OCI-LY3 (cell line): Measurements from ENCODE around the gene ACAN.
A peak's percentile ranks its signal among the peaks of the same experiment; 100 is the strongest.
"Not testable (repeated sequence)": the region's sequence is repeated elsewhere in the genome, so short reads cannot be mapped to it uniquely, and the experiment has no call there.

Experiments used
- H2AFZ ChIP-seq: fragments of 200-600, 300-600 bp; shearing (Covaris generic); 2 replicates; pipeline ENCODE4 v1.6.0; 2014; ENCODE audit warnings: antibody characterized with exemption, low read depth, low read length
- H3K27ac ChIP-seq: fragments of 200-600, 300-600 bp; sonication (generic); 2 replicates; pipeline ENCODE4 v1.5.1; 2014; ENCODE audit warnings: mild to moderate bottlenecking, low read length, moderate library complexity, mixed read lengths
- H3K27me3 ChIP-seq: fragments of 200-600, 300-600 bp; sonication (generic); 2 replicates; pipeline ENCODE4 v1.6.1; 2014; ENCODE audit warnings: low read depth, low read length, mixed read lengths
- H3K36me3 ChIP-seq: fragments of 200-600, 300-600 bp; sonication (generic); replicated peaks from 2 replicates; pipeline ENCODE3; 2014; ENCODE audit warnings: low read depth, low read length, mixed read lengths
- H3K4me1 ChIP-seq: fragments of 300-600, 200-600 bp; sonication (generic); 2 replicates; pipeline ENCODE4 v1.6.1; 2014; ENCODE audit warnings: low read length, mixed read lengths
- H3K4me2 ChIP-seq: fragments of 200-600, 300-600 bp; sonication (generic); 2 replicates; pipeline ENCODE4 v1.6.1; 2014; ENCODE audit warnings: low read length, mixed read lengths
- H3K4me3 ChIP-seq: fragments of 300-600, 200-600 bp; sonication (generic); 2 replicates; pipeline ENCODE4 v1.5.1; 2014; ENCODE audit warnings: antibody characterized with exemption, mild to moderate bottlenecking, low read length, moderate library complexity
- H3K79me2 ChIP-seq: fragments of 300-600, 200-600 bp; shearing (Covaris generic); 2 replicates; pipeline ENCODE4 v1.6.1; 2014; ENCODE audit warnings: mild to moderate bottlenecking, low read length, mixed read lengths
- H3K9ac ChIP-seq: fragments of 300-600, 200-600 bp; shearing (Covaris generic); 2 replicates; pipeline ENCODE4 v1.6.0; 2014; ENCODE audit warnings: mild to moderate bottlenecking, low read length, moderate library complexity
- H3K9me3 ChIP-seq: fragments of 200-600, 300-600 bp; shearing (Covaris generic); 2 replicates; pipeline ENCODE4 v1.6.1; 2014; ENCODE audit warnings: low read length, mixed read lengths; ENCODE audit not compliant: insufficient read depth
- H4K20me1 ChIP-seq: fragments of 200-600, 300-600 bp; sonication (generic); 2 replicates; pipeline ENCODE4 v1.6.1; 2016; ENCODE audit warnings: low read length, mixed read lengths; ENCODE audit not compliant: insufficient read depth
- CTCF ChIP-seq: fragments of 200-600, 300-600 bp; sonication (generic); IDR thresholded peaks from 2 replicates; pipeline ENCODE4 v1.5.1; 2014; ENCODE audit warnings: antibody characterized with exemption, low read length, low read depth
- EZH2phosphoT487 ChIP-seq: fragments of 200-600 bp; shearing (Covaris generic); IDR thresholded peaks from 2 replicates; pipeline ENCODE4 v1.6.1; 2018; ENCODE audit warnings: antibody characterized with exemption, mixed run types, low read depth

ACAN gene

GRCh38 chr15:88918738-88919137 lies 115.5 kb downstream of the ACAN start:
- Histone ChIP-seq H3K9me3 (no peaks in the 10 kb centered on the region), H4K20me1 (no peaks in the 10 kb centered on the region), H2AFZ (no peak overlapping the region), H3K4me2 (peak overlapping the region; percentile 70), H3K36me3 (no peaks in the 10 kb centered on the region), H3K79me2 (no peaks in the 10 kb centered on the region), H3K27me3 (peaks cover 15% of the 10 kb centered on the region), H3K4me1 (peaks cover 36% of the 10 kb centered on the region), H3K27ac (no peak overlapping the region), H3K9ac (no peak overlapping the region), H3K4me3 (peak overlapping the region; percentile 16)
- TF ChIP-seq CTCF (no peak), EZH2phosphoT487 (no peak)

DNA sequence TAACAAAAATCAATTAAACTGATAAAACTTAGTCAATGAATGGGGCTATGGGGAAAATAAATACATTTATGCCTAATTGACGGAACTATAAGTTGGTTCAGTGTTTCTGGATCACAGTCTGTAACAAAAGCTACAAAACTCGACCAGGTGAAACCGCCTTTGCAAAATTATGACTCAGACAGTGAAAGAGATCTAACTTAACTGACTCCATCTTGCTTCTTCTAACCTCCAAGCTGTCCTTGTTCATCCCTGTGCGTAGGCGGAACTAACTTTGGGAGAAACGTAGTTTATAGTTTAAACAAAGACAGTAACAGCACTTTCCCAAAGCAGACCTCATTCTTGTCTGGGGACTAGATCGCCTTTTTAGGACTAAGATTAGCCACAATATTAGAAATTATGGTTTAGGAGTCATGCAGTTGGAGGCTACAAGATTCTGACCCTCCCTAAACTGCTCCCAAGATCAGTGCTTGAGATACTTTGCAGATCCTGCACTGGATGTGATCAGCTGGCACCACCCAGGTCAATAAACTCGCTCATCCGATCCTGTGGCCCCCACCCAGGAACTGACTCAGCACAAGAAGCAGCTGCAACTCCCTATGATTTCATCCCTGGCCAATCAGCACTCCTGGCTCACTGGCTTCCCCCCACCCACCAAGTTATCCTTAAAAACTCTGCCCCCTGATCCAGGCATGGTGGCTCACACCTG lies 117.1 kb downstream of the ACAN start:
- Histone ChIP-seq H3K4me1 (peaks cover 36% of the 10 kb centered on the region), H2AFZ (peak overlapping the region; percentile 2; the same call in 1 of the 2 replicates), H3K4me2 (peak overlapping the region; percentile 70), H3K36me3 (no peaks in the 10 kb centered on the region), H3K79me2 (no peaks in the 10 kb centered on the region), H3K27me3 (peaks cover 15% of the 10 kb centered on the region), H4K20me1 (no peaks in the 10 kb centered on the region), H3K9me3 (no peaks in the 10 kb centered on the region), H3K9ac (peak overlapping the region; percentile 29; the same call in 1 of the 2 replicates), H3K27ac (peak overlapping the region; percentile 12; the same call in 1 of the 2 replicates), H3K4me3 (peak overlapping the region; percentile 52)
- TF ChIP-seq EZH2phosphoT487, result no peak
- TF ChIP-seq CTCF, result no peak

DNA sequence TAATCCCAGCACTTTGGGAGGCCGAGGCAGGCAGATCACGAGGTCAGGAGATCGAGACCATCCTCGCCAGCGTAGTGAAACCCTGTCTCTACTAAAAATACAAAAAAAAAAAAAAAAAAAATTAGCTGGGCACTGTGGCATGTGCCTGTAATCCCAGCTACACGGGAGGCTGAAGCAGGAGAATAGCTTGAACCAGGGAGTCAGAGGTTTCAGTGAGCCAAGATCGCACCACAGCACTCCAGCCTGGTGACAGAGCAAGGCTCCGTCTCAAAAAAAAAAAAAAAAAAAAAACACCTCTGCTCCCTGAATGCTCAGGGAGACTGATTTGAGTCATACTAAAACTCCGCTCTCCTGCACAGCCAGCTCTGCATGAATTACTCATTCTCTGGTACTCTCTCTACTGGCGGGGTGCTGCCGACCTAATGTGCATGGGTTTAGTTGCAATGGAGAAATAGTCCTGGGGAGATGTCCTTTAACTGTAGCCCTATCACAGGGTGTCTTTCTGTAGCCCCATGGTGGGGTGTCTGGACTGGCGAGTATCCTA lies 117.7 kb downstream of the ACAN start:
- H3K4me2 ChIP-seq, result peak overlapping the region; percentile 70
- not testable (repeated sequence) for H2AFZ ChIP-seq, H3K9me3 ChIP-seq, H3K27ac ChIP-seq, H4K20me1 ChIP-seq, H3K36me3 ChIP-seq, H3K79me2 ChIP-seq
- peaks cover 36% of the 10 kb centered on the region for H3K4me1 ChIP-seq
- peaks cover 15% of the 10 kb centered on the region for H3K27me3 ChIP-seq
- H3K4me3 ChIP-seq, result peak overlapping the region; percentile 52
- H3K9ac ChIP-seq, result peak overlapping the region; percentile 29; the same call in 1 of the 2 replicates
